Stimulated activated CD8-positive, alpha-beta memory T cell treated with anti-CD3 and anti-CD28 coated beads, Interleukin-12 subunit alpha, Interleukin-12 subunit beta, amount 100 ng/mL, for 24 hours (primary cell): ENCODE measurements around the gene PCDH9.

Experiments
- DNase-seq: peaks from one replicate; pipeline ENCODE4 v3.0.0-alpha.2; 2020; ENCODE audit errors: extremely low read depth

Gene PCDH9, protein sequence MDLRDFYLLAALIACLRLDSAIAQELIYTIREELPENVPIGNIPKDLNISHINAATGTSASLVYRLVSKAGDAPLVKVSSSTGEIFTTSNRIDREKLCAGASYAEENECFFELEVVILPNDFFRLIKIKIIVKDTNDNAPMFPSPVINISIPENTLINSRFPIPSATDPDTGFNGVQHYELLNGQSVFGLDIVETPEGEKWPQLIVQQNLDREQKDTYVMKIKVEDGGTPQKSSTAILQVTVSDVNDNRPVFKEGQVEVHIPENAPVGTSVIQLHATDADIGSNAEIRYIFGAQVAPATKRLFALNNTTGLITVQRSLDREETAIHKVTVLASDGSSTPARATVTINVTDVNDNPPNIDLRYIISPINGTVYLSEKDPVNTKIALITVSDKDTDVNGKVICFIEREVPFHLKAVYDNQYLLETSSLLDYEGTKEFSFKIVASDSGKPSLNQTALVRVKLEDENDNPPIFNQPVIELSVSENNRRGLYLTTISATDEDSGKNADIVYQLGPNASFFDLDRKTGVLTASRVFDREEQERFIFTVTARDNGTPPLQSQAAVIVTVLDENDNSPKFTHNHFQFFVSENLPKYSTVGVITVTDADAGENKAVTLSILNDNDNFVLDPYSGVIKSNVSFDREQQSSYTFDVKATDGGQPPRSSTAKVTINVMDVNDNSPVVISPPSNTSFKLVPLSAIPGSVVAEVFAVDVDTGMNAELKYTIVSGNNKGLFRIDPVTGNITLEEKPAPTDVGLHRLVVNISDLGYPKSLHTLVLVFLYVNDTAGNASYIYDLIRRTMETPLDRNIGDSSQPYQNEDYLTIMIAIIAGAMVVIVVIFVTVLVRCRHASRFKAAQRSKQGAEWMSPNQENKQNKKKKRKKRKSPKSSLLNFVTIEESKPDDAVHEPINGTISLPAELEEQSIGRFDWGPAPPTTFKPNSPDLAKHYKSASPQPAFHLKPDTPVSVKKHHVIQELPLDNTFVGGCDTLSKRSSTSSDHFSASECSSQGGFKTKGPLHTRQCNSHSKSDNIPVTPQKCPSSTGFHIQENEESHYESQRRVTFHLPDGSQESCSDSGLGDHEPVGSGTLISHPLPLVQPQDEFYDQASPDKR (N-terminal part only)

DNA sequence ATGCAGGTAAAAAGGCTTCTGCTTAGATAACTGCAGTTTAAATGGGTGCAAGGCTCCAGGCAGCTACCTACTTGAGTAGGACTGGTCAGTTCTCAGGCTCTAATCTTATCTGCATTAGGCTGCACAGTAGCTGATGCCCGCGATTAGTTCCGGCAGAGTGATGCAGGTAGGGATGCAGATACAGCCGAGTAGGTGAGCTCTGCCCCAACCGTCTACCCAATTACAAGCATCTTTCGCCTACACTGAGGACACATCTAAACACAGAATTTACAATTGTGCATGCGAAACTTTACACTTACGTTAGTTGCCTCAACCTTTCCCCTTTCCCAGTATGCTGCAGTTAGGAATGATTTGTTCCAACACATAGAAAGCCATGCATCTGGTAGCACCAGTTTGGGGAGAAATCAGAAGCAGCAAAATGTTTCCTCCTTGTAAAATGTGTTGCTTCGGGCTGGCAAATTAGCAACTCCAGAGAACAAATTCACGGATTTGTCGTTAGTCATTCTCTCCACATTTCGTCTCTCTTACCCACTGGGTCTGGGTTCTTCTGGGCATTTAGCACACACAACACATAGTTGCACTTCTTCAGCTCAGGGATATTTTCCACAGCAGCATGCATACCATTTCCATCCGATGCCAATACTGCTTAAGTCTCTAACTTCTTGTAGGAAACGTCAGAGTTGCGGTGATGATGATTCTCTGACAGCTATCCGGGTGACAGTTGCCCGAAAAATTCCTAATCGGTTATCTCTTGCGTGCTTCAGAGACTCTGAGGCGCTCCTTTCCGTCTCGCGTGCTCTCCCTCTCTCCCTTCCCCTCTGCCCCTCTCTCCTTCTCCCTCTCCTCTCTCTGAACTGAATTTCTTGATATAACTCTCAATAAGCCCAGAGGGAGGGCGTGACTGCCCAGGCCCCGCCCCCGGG lies at the start of gene PCDH9:
Gene PCDH9, minus strand, starts transcription at position 856 of the 923 bp plus-strand sequence. CDS start 1,896 bp downstream, outside the sequence.
- no peak for DNase-seq

DNA sequence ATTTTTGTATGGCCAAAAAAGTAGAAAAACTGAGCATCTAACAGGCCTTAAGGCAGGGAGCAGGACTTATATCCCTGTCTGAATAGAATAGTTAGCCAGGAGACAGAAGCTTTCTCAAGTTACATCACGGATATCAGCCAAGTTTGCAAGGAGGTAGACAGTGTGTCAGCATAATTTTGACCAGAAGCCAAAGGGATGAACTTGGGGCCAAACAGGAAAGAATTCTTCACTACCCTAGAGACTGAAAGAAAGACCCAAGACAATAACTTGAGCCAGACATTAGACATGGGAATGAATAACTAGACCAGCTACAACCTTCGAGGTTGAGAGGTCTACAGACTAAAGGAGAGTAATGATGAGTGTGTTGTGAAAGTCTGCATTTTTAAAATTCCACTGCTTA lies 48.1 kb upstream of the PCDH9 start:
- DNase-seq = no peak

- no peak for DNase-seq
Observed at GRCh38 chr13:67277581-67277980, 47.4 kb upstream of the PCDH9 start.

- no peak for DNase-seq
Observed at GRCh38 chr13:67275351-67275960, 45.3 kb upstream of the PCDH9 start.

DNA sequence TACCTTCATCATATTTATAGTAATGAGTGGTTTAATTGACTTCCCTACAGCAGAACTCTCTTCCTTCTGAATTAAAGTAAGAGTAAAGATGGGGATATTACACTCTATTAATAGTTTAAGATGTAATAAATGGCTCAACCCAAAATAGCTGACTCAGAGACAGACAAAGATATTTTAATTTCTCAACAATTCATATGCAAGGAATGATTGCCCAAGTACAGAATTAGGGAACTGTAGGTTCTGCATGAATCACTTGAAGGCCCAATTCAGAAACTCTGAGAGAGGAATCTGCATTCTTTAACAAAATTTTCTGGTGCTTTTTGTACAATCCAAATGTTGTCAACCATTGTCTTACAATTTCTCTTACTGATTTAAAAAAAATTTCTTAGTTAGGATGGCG lies 42.9 kb upstream of the PCDH9 start:
- no peak for DNase-seq

GRCh38 chr13:67267136-67267535 lies 37.0 kb upstream of the PCDH9 start:
- DNase-seq = no peak

- DNase-seq = no peak
Observed at GRCh38 chr13:67259208-67259607, 29.1 kb upstream of the PCDH9 start.

- DNase-seq = no peak
Observed at GRCh38 chr13:67258482-67258881, 28.3 kb upstream of the PCDH9 start.

- no peak for DNase-seq
Observed at GRCh38 chr13:67238861-67239260, 8.7 kb upstream of the PCDH9 start.

DNA sequence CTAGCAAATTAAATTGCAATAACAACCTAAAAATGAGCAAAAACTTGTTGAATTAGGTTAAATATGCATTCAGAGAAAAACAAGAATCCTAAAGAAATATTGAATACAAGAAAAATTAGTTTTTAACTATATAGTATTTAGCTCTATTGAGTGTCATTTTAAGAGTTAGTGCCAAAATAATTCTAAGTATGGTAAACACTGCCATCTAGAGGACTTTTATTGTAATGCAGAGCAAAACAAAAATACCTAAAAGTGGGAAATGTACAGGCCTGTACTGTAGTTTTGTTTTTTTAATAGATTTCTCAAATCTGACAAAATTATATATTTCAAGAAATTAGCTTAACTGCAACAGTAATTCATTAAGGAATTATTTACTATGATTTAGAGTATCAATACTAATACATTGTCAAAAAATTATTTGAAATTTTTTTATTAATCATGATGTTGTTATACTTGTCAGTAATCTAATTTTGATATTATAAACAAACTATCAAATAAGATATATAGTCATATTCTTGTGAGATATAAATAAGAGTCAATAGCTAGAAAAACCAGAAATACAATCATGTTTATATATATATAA lies 8.2 kb upstream of the PCDH9 start:
- no peak for DNase-seq

DNA sequence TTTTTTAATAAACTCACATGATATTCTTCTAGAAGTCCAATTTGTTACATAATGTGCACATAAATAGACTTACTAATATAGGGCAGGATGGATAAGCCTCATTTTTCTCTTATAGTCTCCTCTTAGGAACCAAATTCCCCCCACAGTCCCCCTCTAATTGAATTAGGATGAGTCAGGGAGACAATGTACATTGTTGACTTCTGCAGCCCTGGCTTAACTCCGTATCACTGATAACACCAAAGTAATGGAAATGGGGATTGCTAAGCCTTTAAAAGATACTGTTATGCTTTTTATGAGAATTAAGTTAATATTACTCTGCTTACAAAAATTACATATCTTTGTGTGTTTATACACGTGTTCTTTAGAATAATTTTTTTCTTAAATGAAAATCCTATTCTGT lies 5.1 kb upstream of the PCDH9 start:
- DNase-seq = no peak

- no peak for DNase-seq
Observed at GRCh38 chr13:67232384-67232783, 2.2 kb upstream of the PCDH9 start.

- DNase-seq = no peak
Observed at GRCh38 chr13:67231289-67232000, 1.3 kb upstream of the PCDH9 start.

GRCh38 chr13:67230404-67231288 lies 510 bp upstream of the PCDH9 start:
- DNase-seq = peak; percentile 71

GRCh38 chr13:67228916-67229315 lies 1.2 kb downstream of the PCDH9 start:
- no peak for DNase-seq

- no peak for DNase-seq
Observed at GRCh38 chr13:67228031-67228430, 2.1 kb downstream of the PCDH9 start.

GRCh38 chr13:67227131-67227983 lies 2.8 kb downstream of the PCDH9 start:
- DNase-seq = no peak

DNA sequence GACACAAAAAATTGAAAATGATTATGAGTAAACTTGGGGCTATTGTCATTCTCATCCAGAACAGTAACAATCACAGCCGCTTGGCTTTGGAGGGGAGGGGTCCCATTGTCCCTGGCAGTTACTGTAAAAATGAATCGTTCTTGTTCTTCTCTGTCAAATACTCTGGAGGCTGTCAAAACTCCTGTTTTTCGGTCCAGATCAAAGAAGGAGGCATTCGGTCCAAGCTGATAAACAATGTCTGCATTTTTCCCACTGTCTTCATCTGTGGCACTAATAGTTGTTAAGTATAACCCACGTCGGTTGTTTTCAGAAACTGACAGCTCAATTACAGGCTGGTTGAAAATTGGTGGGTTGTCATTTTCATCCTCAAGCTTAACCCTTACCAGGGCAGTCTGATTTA lies 3.4 kb downstream of the PCDH9 start:
- no peak for DNase-seq
